Measurements from ENCODE around the gene MTFMT. TPM values are rescaled to one million over a fixed set of nuclear protein-coding genes. Genes with fewer than 3 reads are reported as not detected.
"Not testable (repeated sequence)": the region's sequence is repeated elsewhere in the genome, so short reads cannot be mapped to it uniquely, and the experiment has no call there.

MTFMT gene
- total RNA-seq: 6.8 TPM

DNA sequence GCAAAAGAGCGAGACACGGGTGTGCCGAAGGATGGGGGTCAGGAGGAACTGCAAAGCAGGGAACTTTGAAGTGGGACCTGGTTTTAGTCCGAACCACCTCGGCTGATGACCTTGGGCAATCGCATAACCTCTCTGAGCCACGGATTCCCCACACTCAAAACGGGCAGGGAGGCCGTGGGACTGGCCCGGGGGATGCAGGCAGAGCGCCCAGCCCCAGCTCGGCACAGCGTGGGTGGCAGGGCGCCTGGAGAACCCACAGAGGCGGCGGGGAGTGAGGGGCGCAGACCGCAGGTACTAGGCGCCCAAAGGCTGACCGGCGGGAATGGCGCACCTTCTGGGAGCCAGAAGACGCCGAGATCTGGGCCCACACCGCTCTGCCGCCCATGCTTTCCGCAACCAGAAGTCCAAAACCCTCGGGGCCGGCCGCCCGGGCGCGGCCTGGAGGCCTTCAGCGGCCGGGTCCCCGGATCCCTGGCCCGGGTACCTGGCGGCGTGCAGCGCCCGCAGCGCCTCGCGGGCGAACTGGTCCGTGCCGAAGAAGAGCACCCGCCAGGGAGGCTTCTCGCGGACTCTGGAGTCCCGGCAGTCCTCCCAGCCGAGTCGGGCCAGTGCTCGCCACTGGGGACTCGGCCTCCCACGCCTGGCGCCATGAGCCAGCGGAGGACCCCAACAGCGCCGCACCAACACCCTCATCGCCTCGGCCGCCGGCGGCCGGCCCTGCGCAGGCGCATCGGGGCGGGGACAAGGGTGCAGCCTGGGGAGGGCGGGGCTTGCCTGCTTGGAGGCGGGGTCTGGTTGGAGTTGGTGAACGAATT is at the start of gene MTFMT:
TSS of gene MTFMT (minus strand) at position 719 of the 815 bp plus-strand sequence. CDS start at position 693, 26 bp downstream.
- Histone ChIP-seq H3K9ac (ENCODE audit: low read depth in 1 of 3, low read length in 3 of 3) (peak within 1 kb of the TSS; percentile 89 to 94 (median 91)), H3K4me3 (ENCODE audit: low read length in 3 of 3) (peak within 1 kb of the TSS; percentile 80 to 89 (median 85)), H3K4me1 (ENCODE audit: control insufficient read depth in 3 of 3, insufficient read depth in 3 of 3, low read length in 3 of 3) (peaks cover 12 to 14% (median 12%) of the 10 kb centered on the region in 3 donors), H3K9me3 (ENCODE audit: control insufficient read depth in 3 of 3, low read length in 3 of 3) (no peaks in the 10 kb centered on the region), H3K27ac (ENCODE audit: low read depth, low read length) (peak within 1 kb of the TSS; percentile 44), H3K36me3 (ENCODE audit: control insufficient read depth in 3 of 3, insufficient read depth in 3 of 3, low read length in 3 of 3) (peaks cover 9 to 23% (median 11%) of the 10 kb centered on the region in 3 donors), H3K27me3 (ENCODE audit: control insufficient read depth in 3 of 3, insufficient read depth in 3 of 3, low read length in 3 of 3) (no peaks in the 10 kb centered on the region)

DNA sequence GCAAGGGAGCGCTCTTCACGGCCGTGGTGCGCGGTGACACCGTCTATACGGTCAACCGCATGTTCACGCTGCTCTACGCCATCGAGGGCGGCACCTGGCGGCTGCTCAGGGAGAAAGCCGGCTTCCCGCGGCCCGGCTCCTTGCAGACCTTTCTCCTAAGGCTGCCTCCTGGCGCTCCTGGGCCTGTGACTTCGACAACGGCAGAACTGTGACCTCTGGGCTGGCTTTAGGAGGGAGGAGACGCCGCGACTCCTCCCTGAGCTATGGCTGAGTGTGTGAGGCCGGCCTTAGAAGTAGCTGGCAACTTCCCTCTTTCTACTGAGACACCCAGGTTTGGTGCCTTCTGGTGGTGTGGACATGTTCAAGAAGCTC is 48.5 kb upstream of the MTFMT start:
- Histone ChIP-seq H3K9me3 (ENCODE audit: control insufficient read depth in 3 of 3, low read length in 3 of 3) (no peaks in the 10 kb centered on the region), H3K4me1 (ENCODE audit: control insufficient read depth in 3 of 3, insufficient read depth in 3 of 3, low read length in 3 of 3) (peaks cover 38 to 54% (median 45%) of the 10 kb centered on the region in 3 donors), H3K9ac (ENCODE audit: low read depth in 1 of 3, low read length in 3 of 3) (peak overlapping the region; percentile 63 to 72 (median 69)), H3K4me3 (ENCODE audit: low read length in 3 of 3) (peak overlapping the region; percentile 67 to 79 (median 79)), H3K27ac (ENCODE audit: low read depth, low read length) (peak overlapping the region; percentile 53), H3K27me3 (ENCODE audit: control insufficient read depth in 3 of 3, insufficient read depth in 3 of 3, low read length in 3 of 3) (peaks cover 0 to 4% (median 3%) of the 10 kb centered on the region in 3 donors), H3K36me3 (ENCODE audit: control insufficient read depth in 3 of 3, insufficient read depth in 3 of 3, low read length in 3 of 3) (no peaks in the 10 kb centered on the region)

DNA sequence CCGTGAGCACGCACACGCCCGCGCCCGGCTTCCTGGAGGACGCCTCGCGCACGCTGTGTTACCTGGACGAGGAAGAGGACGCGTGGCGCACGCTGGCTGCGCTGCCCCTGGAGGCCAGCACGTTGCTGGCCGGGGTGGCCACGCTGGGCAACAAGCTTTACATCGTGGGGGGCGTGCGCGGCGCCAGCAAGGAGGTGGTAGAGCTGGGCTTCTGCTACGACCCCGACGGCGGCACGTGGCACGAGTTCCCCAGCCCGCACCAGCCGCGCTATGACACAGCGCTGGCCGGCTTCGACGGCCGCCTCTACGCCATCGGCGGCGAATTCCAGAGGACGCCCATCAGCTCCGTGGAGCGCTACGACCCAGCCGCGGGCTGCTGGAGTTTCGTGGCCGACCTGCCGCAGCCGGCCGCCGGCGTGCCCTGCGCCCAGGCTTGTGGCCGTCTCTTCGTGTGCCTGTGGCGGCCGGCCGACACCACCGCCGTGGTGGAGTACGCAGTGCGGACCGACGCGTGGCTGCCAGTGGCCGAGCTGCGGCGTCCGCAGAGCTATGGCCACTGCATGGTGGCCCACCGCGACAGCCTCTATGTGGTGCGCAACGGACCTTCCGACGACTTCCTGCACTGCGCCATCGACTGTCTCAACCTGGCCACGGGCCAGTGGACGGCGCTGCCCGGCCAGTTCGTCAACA is 48.0 kb upstream of the MTFMT start:
- peak overlapping the region; percentile 67 to 79 (median 79) for H3K4me3 ChIP-seq (ENCODE audit: low read length in 3 of 3)
- H3K9me3 ChIP-seq (ENCODE audit: control insufficient read depth in 3 of 3, low read length in 3 of 3): no peaks in the 10 kb centered on the region
- peak overlapping the region; percentile 69 to 90 (median 79) for H3K9ac ChIP-seq (ENCODE audit: low read depth in 1 of 3, low read length in 3 of 3)
- H3K27ac ChIP-seq (ENCODE audit: low read depth, low read length): peak overlapping the region; percentile 90
- H3K4me1 ChIP-seq (ENCODE audit: control insufficient read depth in 3 of 3, insufficient read depth in 3 of 3, low read length in 3 of 3): peaks cover 37 to 52% (median 45%) of the 10 kb centered on the region in 3 donors
- peaks cover 0 to 4% (median 3%) of the 10 kb centered on the region in 3 donors for H3K27me3 ChIP-seq (ENCODE audit: control insufficient read depth in 3 of 3, insufficient read depth in 3 of 3, low read length in 3 of 3)
- no peaks in the 10 kb centered on the region for H3K36me3 ChIP-seq (ENCODE audit: control insufficient read depth in 3 of 3, insufficient read depth in 3 of 3, low read length in 3 of 3)

DNA sequence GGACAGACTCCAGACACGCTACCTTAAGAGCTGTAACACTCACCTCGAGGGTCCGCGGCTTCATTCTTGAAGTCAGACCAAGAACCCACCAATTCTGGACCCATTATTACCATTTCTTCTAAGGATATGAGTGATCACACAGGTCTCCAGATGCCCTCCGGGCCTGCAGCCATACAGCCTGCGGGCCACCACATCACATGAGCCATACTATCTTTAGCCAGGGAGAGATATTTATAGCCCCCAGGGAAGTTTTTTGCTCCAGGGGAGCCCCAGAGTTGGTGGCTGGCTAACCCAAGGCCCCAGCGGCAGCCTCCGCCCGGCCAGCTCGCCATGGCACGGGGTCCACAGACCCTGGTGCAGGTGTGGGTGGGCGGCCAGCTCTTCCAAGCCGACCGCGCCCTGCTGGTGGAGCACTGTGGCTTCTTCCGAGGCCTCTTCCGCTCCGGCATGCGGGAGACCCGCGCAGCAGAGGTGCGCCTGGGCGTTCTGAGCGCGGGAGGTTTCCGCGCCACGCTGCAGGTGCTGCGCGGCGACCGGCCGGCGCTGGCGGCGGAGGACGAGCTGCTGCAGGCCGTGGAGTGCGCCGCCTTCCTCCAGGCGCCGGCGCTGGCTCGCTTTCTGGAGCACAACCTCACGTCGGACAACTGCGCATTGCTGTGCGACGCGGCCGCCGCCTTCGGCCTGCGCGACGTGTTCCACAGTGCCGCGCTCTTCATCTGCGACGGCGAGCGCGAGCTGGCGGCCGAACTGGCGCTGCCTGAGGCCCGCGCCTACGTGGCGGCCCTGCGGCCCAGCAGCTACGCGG is 47.2 kb upstream of the MTFMT start, which contains the start of gene KBTBD13:
TSS of gene KBTBD13 (plus strand) at position 261 of the 805 bp plus-strand sequence. CDS start at position 331, 70 bp downstream.
- peaks cover 38 to 52% (median 46%) of the 10 kb centered on the region in 3 donors for H3K4me1 ChIP-seq (ENCODE audit: control insufficient read depth in 3 of 3, insufficient read depth in 3 of 3, low read length in 3 of 3)
- peak within 1 kb of the TSS; percentile 90 for H3K27ac ChIP-seq (ENCODE audit: low read depth, low read length)
- peak within 1 kb of the TSS; percentile 71 to 90 (median 79) for H3K9ac ChIP-seq (ENCODE audit: low read depth in 1 of 3, low read length in 3 of 3)
- peak within 1 kb of the TSS; percentile 67 to 79 (median 79) for H3K4me3 ChIP-seq (ENCODE audit: low read length in 3 of 3)
- peaks cover 0 to 4% (median 3%) of the 10 kb centered on the region in 3 donors for H3K27me3 ChIP-seq (ENCODE audit: control insufficient read depth in 3 of 3, insufficient read depth in 3 of 3, low read length in 3 of 3)
- no peaks in the 10 kb centered on the region for H3K36me3 ChIP-seq (ENCODE audit: control insufficient read depth in 3 of 3, insufficient read depth in 3 of 3, low read length in 3 of 3)
- no peaks in the 10 kb centered on the region for H3K9me3 ChIP-seq (ENCODE audit: control insufficient read depth in 3 of 3, low read length in 3 of 3)

- not testable (repeated sequence) for H3K27me3 ChIP-seq (ENCODE audit: control insufficient read depth in 3 of 3, insufficient read depth in 3 of 3, low read length in 3 of 3); H3K36me3 ChIP-seq (ENCODE audit: control insufficient read depth in 3 of 3, insufficient read depth in 3 of 3, low read length in 3 of 3); H3K9me3 ChIP-seq (ENCODE audit: control insufficient read depth in 3 of 3, low read length in 3 of 3)
- H3K4me3 ChIP-seq (ENCODE audit: low read length in 3 of 3): peak overlapping the region; percentile 23 to 79 (median 79)
- H3K27ac ChIP-seq (ENCODE audit: low read depth, low read length): peak overlapping the region; percentile 90
- peaks cover 43 to 53% (median 47%) of the 10 kb centered on the region in 3 donors for H3K4me1 ChIP-seq (ENCODE audit: control insufficient read depth in 3 of 3, insufficient read depth in 3 of 3, low read length in 3 of 3)
- peak overlapping the region; percentile 13 to 90 (median 71) for H3K9ac ChIP-seq (ENCODE audit: low read depth in 1 of 3, low read length in 3 of 3)
Observed at GRCh38 chr15:65075607-65076395, 46.4 kb upstream of the MTFMT start.

- H3K27ac ChIP-seq (ENCODE audit: low read depth, low read length); H3K27me3 ChIP-seq (ENCODE audit: control insufficient read depth in 3 of 3, insufficient read depth in 3 of 3, low read length in 3 of 3); H3K9me3 ChIP-seq (ENCODE audit: control insufficient read depth in 3 of 3, low read length in 3 of 3); H3K4me3 ChIP-seq (ENCODE audit: low read length in 3 of 3); H3K9ac ChIP-seq (ENCODE audit: low read depth in 1 of 3, low read length in 3 of 3); H3K36me3 ChIP-seq (ENCODE audit: control insufficient read depth in 3 of 3, insufficient read depth in 3 of 3, low read length in 3 of 3): not testable (repeated sequence)
- H3K4me1 ChIP-seq (ENCODE audit: control insufficient read depth in 3 of 3, insufficient read depth in 3 of 3, low read length in 3 of 3): peaks cover 52 to 61% (median 55%) of the 10 kb centered on the region in 3 donors
Observed at GRCh38 chr15:65074946-65075345, 45.5 kb upstream of the MTFMT start.

DNA sequence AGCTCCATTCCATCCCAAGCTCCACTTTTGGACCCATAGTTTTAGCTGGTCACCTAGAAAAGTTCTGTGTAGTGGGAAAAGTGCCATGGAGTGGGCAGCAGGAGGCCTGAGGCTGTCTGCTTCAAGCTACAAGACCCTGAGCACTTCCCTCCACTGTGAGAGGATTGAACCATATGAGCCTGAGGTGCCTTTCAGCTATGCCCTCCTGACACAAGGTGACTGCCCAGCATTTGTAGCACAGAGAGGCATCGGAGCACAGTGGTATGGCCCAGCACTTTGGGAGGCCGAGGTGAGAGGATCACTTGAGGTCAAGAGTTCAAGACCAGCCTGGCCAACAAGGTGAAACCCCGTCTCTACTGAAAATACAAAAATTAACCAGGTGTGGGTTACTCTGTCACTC is 43.2 kb upstream of the MTFMT start:
- Histone ChIP-seq H3K9me3 (ENCODE audit: control insufficient read depth in 3 of 3, low read length in 3 of 3) (no peaks in the 10 kb centered on the region), H3K4me1 (ENCODE audit: control insufficient read depth in 3 of 3, insufficient read depth in 3 of 3, low read length in 3 of 3) (peaks cover 53 to 54% (median 53%) of the 10 kb centered on the region in 3 donors), H3K27ac (ENCODE audit: low read depth, low read length) (peak overlapping the region; percentile 82), H3K27me3 (ENCODE audit: control insufficient read depth in 3 of 3, insufficient read depth in 3 of 3, low read length in 3 of 3) (peaks cover 0 to 10% (median 9%) of the 10 kb centered on the region in 3 donors), H3K4me3 (ENCODE audit: low read length in 3 of 3) (no peak overlapping the region), H3K9ac (ENCODE audit: low read depth in 1 of 3, low read length in 3 of 3) (no peak overlapping the region), H3K36me3 (ENCODE audit: control insufficient read depth in 3 of 3, insufficient read depth in 3 of 3, low read length in 3 of 3) (no peaks in the 10 kb centered on the region)

DNA sequence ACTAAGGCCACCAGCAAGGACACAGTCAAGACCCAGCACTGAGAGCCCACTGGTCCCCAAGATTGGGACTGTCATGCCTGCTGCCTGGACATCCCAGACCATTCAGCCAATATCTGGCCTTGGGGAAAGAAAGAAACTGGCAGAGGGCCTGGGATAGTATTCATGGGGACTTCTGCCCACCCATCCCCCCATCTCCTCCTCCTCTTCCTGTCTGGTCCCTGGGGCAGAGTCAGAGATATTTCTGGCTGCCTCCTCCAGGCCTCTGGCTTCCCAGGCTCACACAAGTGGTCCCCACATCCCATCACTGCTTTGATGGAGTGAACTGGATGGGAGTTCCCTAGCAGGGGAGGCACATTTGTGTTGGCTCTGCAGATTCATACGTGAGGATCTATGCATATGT is 42.6 kb upstream of the MTFMT start:
- no peaks in the 10 kb centered on the region for H3K36me3 ChIP-seq (ENCODE audit: control insufficient read depth in 3 of 3, insufficient read depth in 3 of 3, low read length in 3 of 3)

DNA sequence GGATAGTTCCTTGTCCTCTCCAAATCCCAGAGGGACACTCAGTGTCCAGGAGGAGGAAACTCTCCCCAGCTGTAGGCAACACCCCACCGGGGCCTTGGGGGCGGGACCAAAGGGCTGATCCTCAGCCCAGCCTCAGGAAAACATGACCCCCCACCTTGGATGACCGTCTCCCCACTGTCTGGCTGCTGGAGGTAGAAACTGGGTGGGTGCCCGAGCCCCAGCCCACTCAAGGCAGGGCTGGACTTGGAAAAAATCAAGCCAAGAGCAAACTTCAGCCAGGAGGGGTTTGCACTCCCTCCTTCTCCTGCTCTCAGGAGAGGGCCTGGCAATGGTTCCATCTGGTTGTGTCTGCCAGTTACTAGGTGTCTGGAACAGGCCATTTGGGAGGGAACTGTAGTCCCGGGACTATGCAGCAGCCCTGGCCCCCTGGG is 42.0 kb upstream of the MTFMT start:
- peak overlapping the region in 1 of 3 donors; percentile 45 for H3K4me3 ChIP-seq (ENCODE audit: low read length in 3 of 3)
- peak overlapping the region; percentile 82 for H3K27ac ChIP-seq (ENCODE audit: low read depth, low read length)
- peaks cover 3 to 16% (median 13%) of the 10 kb centered on the region in 3 donors for H3K27me3 ChIP-seq (ENCODE audit: control insufficient read depth in 3 of 3, insufficient read depth in 3 of 3, low read length in 3 of 3)
- no peaks in the 10 kb centered on the region for H3K9me3 ChIP-seq (ENCODE audit: control insufficient read depth in 3 of 3, low read length in 3 of 3)
- peaks cover 43 to 48% (median 46%) of the 10 kb centered on the region in 3 donors for H3K4me1 ChIP-seq (ENCODE audit: control insufficient read depth in 3 of 3, insufficient read depth in 3 of 3, low read length in 3 of 3)
- H3K9ac ChIP-seq (ENCODE audit: low read depth in 1 of 3, low read length in 3 of 3): peak overlapping the region in 2 of 3 donors; percentile 25 to 43
- H3K36me3 ChIP-seq (ENCODE audit: control insufficient read depth in 3 of 3, insufficient read depth in 3 of 3, low read length in 3 of 3): no peaks in the 10 kb centered on the region

More for the DNA sequence above, 42.6 kb upstream of the MTFMT start:
- H3K27me3 ChIP-seq (ENCODE audit: control insufficient read depth in 3 of 3, insufficient read depth in 3 of 3, low read length in 3 of 3): peaks cover 3 to 16% (median 11%) of the 10 kb centered on the region in 3 donors
- H3K4me3 ChIP-seq (ENCODE audit: low read length in 3 of 3): peak overlapping the region in 2 of 3 donors; percentile 38 to 45
- peaks cover 48 to 53% (median 50%) of the 10 kb centered on the region in 3 donors for H3K4me1 ChIP-seq (ENCODE audit: control insufficient read depth in 3 of 3, insufficient read depth in 3 of 3, low read length in 3 of 3)
- no peaks in the 10 kb centered on the region for H3K9me3 ChIP-seq (ENCODE audit: control insufficient read depth in 3 of 3, low read length in 3 of 3)
- H3K27ac ChIP-seq (ENCODE audit: low read depth, low read length): peak overlapping the region; percentile 82
- peak overlapping the region in 1 of 3 donors; percentile 57 for H3K9ac ChIP-seq (ENCODE audit: low read depth in 1 of 3, low read length in 3 of 3)

All from skeletal muscle tissue (tissue), 4 donors.